COR-L47 (cell line): ENCODE data around the gene MAP3K19.
"Not testable (repeated sequence)": the region's sequence is repeated elsewhere in the genome, so short reads cannot be mapped to it uniquely, and the experiment has no call there.

Experiments
- DNase-seq: peaks from one replicate; lab custom pipeline; 2025; lab: John Stamatoyannopoulos, UW

MAP3K19 gene

DNA sequence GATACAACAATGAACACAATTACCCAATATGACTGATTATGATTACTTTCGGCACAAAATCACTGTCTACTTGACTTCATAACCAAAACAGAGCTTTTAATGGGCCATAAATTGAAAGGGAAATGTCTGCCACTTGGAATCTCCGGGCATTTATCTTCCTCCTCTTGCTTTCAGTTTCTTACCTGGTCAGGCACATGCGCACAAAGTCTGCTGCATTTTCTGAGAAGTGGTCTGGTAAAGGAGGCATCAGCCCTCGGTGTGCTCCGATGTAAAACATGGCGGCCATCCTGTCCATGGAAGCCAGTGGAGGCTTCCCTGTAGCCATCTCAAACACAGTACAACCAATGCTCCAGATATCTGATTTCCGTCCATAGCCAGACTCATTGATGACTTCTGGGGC is 66.6 kb downstream of the MAP3K19 start:
- DNase-seq: no peak

DNA sequence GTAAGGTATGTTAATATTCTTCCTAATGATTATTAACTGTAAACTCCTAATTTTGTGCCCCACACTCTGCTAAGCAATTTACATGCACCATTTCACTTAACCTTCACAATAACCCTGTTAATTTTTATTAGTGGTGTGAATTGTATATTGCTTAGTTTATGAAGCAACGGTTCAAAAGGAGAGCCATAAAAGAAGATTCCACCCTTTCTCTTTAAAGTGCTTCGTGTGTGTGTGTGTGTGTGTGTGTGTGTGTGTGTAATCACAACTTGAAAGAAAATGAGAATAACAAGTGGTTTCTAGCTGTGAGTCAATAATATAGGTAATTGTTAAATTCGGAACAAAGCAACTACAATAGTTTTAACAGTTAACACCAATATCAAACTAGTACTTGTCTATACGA is 68.0 kb downstream of the MAP3K19 start:
- no peak for DNase-seq

DNA sequence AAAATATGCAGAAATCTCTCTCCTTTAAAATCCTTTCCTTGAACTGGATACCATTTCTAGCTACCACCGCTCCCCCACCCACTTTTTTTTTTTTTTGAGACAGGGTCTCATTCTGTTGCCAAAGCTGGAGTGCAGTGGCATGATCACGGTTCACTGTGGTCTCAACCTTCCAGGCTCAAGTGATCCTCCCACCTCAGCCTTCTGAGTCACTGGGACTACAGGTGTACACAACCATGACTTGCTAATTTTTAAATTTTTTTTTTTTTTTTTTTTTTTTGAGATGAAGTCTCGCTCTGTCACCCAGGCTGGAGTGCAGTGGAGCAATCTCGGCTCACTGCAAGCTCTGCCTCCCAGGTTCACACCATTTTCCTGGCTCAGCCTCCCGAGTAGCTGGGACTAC is 70.1 kb downstream of the MAP3K19 start:
- not testable (repeated sequence) for DNase-seq

DNA sequence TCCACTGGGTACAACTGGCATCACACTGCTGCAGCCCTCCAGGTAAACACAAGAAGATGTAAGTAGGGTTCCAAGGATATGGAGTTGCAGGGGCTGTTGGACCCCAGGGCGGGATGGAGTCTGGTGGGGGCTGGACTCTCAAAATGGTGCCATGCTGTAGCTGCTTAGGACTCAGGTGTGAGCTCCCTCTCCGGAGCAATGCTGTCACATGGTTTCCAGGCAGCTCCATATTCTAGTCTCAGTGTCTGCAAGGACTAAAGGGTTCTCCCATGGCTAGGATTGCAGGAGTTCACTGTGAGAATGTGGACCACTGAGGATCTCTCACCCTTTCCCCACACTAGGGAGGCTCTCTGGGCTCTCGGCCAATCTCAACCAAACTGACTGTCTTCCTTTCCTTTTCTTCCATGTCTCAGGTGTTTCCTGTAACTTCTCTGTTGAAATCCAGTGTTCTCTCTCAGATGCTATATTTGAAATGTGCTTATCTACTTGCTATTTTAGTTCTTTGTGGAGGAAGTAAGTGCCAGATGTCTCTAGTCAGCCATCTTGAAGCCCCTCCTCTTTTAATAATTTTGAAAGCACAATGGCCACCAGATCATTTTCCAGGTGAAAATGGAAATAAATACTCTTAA is 71.1 kb downstream of the MAP3K19 start:
- DNase-seq: no peak

DNA sequence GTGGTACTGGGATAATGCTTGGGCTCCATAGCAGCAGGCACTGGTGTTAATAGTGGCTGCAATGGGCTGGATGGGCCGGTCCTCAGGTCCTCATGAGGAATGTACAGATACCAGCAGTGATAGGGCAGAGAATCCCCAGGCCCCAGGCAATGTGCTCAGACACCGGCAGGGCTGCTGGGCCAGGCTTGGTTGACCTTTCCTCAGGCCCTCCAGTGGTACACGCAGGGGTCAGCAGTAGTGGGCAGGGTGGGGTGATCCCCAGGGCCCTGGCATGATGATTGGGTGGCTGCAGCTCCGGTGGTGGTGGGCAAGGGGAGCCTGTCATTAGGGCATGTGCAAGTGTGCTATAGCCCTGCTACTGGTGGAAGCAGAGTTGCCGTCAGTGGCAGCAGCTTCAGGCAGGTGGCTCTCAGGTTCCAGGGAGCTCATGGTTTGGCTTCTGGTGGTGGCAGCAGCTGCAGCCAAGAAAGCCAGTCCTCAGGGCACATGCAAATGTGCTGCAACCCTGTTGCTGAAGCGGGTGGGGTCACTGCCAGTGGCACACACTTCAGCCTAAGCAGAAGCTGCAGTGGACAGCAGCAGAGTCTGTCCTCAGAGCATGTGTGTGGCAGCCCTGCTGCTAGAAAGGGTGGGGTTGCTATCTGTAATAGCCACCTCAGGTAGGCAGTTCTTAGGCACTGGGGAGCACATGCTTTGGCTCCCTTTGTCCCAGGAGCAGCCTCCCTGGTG is 71.8 kb downstream of the MAP3K19 start:
- DNase-seq: no peak

DNA sequence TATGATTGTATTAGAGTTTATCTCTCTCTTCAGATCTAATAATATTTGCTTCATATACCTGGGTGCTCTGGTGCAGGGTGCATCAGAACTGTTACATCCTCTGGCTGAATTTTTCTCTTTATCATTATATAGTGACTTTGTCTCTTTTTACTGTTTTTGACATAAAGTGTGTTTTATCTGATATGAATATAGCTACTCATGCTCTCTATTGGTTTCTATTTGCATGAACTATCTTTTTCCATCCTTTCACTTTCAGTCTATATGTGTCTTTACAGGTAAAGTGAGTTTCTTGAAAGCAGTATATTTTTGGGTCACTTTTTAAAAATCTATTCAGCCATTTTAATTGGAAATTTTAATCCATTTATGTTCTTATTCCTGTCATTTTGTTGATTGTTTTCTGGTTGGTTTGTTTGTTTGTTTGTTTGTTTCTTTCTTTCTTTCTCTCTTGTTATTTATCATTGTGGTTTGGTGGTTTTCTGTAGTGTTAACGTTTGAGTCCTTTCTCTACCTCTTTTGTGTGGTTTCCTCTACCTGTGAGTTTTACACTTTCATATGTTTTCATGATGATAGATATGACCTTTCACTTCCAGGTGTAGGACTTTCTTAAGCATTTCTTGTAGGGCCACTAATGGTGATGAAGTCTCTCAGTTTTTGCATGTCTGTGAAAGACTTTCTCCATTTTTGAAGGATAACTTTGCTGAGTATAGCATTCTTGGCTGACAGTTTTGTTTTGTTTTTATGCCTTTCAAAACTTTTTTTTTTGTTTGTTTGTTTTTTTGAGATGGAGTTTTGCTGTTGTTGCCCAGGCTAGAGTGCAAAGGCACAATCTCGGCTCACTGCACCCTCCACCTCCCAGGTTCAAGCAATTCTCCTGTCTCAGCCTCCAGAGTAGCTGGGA is 73.8 kb downstream of the MAP3K19 start:
- no peak for DNase-seq

DNA sequence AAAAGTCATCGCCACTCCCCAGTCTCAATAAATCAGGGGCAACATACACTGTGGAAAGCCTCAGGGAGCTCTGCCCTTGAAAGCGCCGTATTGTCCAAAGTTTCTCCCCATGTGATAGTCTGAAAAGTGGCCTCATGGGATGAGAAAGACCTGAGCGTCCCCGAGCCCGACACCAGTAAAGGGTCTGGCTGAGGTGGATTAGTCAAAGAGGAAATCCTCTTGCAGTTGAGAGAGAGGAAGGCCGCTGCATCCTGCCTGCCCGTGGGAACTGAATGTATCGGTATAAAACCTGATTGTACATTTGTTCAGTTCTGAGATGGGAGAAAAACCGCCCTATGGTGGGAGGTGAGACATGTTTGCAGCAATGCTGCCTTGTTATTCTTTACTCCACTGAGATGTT is 80.1 kb downstream of the MAP3K19 start:
- not testable (repeated sequence) for DNase-seq

DNA sequence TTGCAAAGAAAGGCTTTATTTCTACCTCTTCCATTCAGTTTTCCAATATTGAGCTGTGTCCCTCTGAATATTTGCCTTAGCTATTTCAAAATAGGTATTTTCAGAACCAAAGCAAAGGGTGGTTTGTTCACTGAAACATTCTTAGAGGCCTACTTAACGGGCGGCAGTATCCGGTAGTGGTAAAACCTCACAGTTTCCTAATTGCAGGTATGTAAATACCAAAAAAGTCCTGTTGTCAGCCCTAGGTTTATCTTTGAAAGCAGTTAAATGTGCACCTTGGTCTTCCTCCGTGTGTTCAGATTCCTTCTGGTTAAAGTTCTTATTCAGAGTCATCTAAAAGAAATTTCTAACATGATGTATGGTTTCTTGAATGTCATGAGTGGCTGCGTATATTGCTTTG is 89.8 kb downstream of the MAP3K19 start:
- DNase-seq: no peak

DNA sequence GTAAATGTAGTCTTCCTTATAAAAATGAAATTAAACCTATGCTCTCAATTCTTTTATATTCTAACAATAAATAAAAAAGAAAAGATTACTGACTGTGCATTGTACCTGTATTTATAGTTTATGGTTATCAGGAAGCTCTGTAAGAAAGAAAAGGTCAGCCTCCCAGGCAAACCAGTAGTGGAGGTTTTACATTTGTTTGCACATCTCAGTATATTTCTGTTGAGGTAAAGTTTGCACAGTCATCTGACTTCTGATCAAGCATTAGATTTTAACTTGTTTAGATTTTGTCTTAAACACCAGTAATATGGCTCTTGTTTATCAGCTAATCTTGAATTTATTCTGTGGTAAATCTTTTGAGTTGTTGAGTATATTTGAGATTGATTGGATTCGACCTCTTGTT is 91.5 kb downstream of the MAP3K19 start:
- no peak for DNase-seq

DNA sequence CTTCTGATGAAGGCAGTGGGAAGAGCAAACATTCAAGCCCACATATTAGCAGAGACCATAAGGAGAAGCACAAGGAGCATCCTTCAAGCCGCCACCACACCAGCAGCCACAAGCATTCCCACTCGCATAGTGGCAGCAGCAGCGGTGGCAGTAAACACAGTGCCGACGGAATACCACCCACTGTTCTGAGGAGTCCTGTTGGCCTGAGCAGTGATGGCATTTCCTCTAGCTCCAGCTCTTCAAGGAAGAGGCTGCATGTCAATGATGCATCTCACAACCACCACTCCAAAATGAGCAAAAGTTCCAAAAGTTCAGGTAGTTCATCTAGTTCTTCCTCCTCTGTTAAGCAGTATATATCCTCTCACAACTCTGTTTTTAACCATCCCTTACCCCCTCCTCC is 93.2 kb downstream of the MAP3K19 start:
- no peak for DNase-seq

DNA sequence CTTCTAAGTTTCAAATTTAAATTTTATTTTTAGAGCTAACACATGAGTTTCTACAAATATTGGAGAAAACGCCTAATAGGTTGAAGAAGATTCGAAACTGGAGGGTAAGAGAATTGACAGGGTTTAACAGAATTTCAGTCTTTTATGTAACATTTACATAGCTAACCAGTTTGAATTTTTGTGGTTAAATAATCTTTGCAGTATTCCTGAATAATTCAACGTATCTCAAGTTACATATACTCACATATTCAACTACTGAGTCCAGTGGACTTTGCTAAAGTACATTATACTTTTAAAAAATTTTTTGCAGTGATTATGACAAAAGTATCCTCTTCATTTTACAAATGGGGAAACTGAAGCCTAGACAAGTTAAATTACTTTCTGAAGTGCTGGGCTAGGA is 94.6 kb downstream of the MAP3K19 start:
- DNase-seq: no peak

DNA sequence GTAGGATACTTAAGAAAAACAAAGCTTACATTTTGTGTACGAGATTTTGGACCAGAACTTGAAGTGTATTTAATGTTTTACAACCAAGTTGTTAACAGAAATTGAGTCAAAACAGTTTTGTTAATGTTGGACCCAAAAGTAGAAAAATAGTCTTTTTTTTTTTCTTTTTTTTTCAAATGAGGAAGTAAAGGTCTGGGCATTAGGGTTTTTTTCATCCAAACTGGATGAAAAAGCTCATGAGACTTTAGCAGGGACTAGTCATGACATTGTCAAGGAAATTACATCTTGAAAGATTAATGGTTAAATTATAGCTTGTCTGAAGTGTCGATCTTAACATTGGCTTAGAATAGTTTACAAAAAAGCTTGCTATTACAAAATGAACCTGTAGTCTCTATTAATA is 96.4 kb downstream of the MAP3K19 start:
- DNase-seq: no peak

DNA sequence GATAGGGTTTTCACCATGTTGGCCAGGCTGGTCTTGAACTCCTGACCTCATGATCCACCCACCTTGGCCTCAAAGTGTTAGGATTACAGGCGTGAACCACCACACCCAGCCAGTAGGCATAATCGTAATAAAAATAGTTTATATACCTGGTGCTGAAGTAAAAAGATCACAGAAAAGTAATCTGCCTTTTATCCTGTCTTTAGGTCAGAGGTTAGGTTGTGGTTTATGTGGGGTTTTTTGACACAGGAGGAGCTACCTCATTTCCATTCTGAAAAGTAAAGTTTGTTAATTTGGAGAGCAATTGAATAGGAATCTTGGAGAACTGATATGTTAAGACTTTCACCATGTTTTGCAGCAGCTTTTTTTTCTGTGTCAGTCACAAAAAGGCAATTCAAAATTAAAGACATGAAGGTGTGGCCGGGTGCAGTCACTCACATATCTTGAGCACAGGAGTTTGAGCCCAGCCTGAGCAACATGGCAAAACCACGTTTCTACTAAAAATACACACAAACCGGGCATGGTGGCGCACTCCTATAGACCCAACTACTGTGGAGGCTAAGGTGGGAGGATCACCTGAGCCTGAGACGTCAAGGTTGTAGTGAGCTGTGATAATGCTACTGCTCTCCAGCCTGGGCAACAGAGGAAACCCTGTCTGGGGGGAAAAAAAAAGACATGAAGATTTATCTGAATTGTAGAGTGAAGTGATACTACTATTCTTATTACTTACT is 97.1 kb downstream of the MAP3K19 start:
- DNase-seq: no peak

DNA sequence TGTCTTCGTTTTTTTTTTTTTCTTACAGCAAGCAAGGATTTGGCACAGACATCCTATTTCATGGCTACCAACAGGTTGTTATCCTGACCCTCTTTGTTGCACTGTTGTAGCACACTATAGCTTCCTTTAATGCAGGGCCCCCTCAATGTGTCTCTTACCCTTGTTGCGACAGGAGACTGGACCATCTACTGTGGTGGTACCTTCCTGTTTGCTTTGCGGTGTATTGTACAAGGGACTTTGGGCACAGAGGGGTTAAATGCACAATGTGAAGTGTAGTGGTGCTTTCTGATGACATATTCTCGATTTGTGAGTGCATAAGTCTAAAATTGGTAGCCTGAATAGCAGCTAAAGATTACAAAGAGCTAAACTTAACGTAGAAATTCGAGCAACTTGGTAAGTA is 101.2 kb downstream of the MAP3K19 start:
- no peak for DNase-seq

DNA sequence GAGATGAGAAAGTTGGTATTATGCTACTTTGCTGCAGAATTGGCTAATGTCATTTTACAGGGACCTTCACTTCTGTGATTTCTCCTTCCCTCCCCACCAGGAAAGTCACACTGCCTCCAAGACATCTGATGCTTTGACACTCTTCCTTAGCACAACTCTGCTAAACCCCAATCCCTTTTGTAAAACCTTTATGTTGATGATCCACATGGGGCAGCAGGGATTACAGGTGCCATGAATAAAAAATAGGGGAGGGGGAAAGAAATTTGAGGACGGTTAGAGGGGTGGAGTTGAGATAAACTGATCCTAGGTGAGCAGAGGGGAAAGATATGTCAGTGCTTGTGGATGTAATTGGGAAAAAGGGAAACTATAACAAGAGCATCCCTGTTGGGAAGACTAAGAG is 102.3 kb downstream of the MAP3K19 start:
- no peak for DNase-seq

DNA sequence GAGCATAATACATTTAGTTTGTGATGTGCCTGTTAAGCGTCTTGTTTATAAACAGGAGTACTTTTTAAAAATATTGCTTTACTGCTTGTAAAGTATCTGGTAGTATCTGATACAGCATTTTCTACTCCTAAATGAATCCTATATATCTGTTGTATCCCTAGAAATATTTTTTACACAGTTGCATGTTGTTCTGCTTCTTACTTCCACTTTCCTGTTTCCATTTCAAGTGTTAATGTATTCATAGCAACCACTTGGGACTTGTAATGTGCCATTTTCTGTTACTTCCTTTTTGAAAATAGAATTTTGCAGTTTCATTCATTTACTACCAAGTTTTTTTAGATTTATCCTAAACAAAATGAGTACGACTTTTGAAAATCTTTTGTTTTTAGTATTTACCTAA is 103.7 kb downstream of the MAP3K19 start:
- DNase-seq: no peak

DNA sequence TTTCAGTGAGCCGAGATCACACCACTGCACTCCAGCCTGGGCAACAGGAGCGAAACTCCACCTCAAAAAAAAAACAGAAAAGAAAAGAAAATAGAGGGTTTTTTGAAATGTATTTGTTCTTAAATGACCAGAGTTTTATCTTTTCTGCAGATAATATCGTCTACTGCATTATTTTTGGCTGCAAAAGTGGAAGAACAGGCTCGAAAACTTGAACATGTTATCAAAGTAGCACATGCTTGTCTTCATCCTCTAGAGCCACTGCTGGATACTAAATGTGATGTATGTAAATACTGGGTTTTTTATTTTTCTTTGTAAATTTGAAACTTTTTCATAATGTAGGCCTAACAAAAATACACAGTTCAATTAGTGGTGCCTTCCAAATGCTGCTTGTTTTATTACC is 110.6 kb downstream of the MAP3K19 start:
- no peak for DNase-seq

DNA sequence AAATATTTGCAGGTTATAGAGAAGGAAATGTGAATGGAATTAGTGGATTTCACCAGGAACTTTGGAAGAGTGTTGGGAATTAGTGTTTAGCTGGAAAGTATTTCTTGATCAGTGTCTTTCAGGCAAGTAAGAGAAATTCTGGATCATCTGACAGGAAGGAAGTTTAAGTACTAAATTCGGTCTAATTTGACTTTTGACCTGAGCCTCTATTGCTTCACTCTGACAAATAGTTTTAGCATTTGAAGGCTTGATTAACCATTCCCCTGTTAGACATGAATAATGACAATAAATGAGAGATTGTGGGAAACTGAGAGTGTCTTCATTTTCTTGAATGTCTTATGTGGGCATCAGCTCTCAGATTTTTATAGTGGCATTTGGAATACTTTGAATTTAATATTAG is 112.6 kb downstream of the MAP3K19 start:
- no peak for DNase-seq

DNA sequence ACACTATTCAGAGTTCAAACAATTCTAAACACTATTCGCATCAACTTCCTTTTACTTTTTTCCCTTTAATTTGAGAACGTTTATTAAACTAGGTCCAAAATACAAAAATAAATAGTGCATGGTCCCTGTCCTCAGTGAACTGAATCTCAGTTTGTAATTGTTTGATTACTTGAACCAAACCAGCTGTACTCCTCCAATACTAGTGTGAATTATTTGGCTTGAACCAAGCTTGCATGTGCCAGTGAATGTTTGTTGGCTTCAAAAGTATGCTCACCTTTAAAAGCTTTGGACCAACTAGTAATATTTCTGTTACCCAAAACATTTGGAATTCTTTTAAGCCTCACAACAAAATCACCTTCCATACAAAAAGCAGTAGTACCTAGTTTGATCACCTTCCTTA is 113.1 kb downstream of the MAP3K19 start:
- DNase-seq: no peak

DNA sequence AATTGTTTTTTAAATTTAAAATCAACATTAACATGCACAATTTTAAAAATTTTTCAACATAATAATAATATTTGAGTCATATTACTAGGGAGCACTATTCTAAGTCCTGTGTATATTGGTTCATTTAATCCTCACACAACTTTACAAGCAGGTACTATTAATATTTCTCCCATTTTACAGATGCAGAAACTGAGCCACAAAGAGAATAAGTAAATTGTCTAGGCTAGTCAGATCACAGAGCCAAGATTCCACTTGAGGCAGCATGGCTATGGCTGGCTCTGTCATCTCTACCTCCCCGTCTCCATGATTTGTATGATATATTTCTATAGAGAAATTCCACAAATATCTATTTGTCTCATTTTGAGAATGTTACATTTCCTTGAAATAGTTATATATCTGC is 113.5 kb downstream of the MAP3K19 start:
- DNase-seq: no peak

DNA sequence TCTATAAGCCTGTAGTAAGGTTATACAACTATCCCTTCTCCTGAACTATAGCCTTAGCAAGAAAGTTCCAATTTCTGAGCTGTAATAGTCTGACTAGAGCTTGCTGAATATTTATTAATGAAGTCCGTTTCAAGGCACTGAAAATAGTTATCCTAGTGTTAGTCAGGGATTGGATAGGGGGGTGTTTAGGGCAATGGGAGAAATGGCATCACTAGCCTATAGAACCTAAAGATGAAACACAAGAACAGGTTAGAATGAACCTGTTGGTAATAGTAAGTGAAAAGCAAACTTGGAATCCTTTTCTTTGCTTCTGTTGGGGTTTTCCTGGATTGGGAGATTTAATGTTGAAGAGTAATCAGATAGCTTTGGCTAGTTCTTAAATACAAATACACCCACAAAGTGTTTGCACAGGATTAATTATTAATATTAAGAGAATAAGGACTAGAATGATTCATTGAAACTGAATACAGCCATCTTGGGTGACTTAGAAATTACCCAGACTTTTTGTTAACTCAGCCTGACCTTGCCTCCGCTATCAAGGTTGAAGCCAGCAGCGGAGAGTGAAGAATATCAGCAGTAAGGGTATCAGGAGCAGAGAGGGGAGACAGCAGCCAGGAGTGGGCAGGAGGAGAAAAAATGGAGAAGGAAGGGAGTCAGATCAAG is 114.3 kb downstream of the MAP3K19 start:
- no peak for DNase-seq

DNA sequence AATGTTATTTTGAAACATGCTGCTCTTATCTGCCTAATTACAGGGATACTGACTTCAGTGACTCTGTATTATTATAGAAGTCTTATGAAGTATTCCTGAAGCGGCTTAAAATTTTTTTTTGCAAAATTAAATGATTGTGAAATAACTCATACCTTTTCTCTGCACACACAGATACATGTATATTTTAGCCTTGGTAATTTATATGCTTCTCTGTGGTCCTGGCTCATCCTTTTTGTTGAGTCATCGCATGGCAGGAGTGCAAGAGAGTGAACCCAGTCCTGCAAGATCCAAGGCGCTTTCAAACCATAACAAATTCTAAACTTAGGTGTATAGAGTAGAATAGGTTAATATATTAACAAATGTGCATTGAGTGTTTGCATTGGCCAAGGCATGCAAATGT is 120.1 kb downstream of the MAP3K19 start:
- DNase-seq: no peak
